Kidney (tissue), 14 donors: ENCODE results near the gene PLPPR5. TPM values are rescaled to one million over a fixed set of nuclear protein-coding genes. Genes with fewer than 3 reads are reported as not detected.
"Not testable (repeated sequence)": the region's sequence is repeated elsewhere in the genome, so short reads cannot be mapped to it uniquely, and the experiment has no call there.

Source experiments
- DNase-seq, 5 donors: peaks; one replicate each; pipeline ENCODE4 v3.0.0-alpha.2; 2013 to 2020
- FAIRE-seq: peaks from 2 replicates; lab custom pipeline; 2012; peaks lifted over from hg19 to GRCh38; lab: Jason Lieb, UNC
- H3K27ac ChIP-seq, 2 donors: one replicate each; pipeline ENCODE4 v1.7.0; 2013; ENCODE audit warnings: low read depth in 2 of 2, low read length in 2 of 2, inconsistent platforms in 1 of 2
- H3K27me3 ChIP-seq: one replicate; pipeline ENCODE4 v1.7.1; 2013; ENCODE audit warnings: low read length, inconsistent platforms; ENCODE audit not compliant: control insufficient read depth, insufficient read depth
- H3K36me3 ChIP-seq, 3 donors: one replicate each; pipeline versions ENCODE4 v1.7.0 to v1.7.1; 2013; ENCODE audit warnings: low read length in 3 of 3, control low read depth in 1 of 3, inconsistent platforms in 1 of 3; ENCODE audit not compliant: insufficient read depth in 3 of 3, control insufficient read depth in 2 of 3
- H3K4me1 ChIP-seq, 3 donors: one replicate each; pipeline versions ENCODE4 v1.7.0 to v1.7.1; 2013; ENCODE audit warnings: low read length in 3 of 3, inconsistent platforms in 1 of 3, low read depth in 1 of 3; ENCODE audit not compliant: control insufficient read depth in 2 of 3, insufficient read depth in 2 of 3
- H3K4me3 ChIP-seq, 3 donors: one replicate each; pipeline versions ENCODE4 v1.7.0 to v1.8.1; 2013; ENCODE audit warnings: low read length in 3 of 3, control low read depth in 1 of 3, inconsistent platforms in 1 of 3
- H3K9ac ChIP-seq, 3 donors: one replicate each; pipeline versions ENCODE4 v1.7.0 to v1.7.1; 2013; ENCODE audit warnings: low read length in 3 of 3, control low read depth in 1 of 3, inconsistent platforms in 1 of 3
- H3K9me3 ChIP-seq, 3 donors: one replicate each; pipeline versions ENCODE4 v1.7.0 to v1.7.1; 2013; ENCODE audit warnings: low read length in 3 of 3, control low read depth in 1 of 3, inconsistent platforms in 1 of 3; ENCODE audit not compliant: control insufficient read depth in 2 of 3, insufficient read depth in 1 of 3
- intact Hi-C: fragments of 100-400 bp; cut with DNase I; formaldehyde crosslinking; loops from one replicate; pipeline ENCODE4 v1.11.1; 2022
- polyA plus RNA-seq: library from polyadenylated mRNA; stranded (reverse); fragments of 350-450 nt; fragmentation: Illumina TruSeq; extraction: RNeasy Lipid Tissue Mini Kit (QIAGEN cat#74804); gene quantifications from one replicate; pipeline ENCODE4 v1.2.3, GENCODE V29; 2014; ENCODE audit warnings: low read depth, low replicate concordance; ENCODE audit not compliant: insufficient read depth
- total RNA-seq: library from RNA; stranded (reverse); fragmentation: NEBNext Ultra II Directional; extraction: Animal tissue kit (Norgen Biotek cat#: 25700); gene quantifications from one replicate; pipeline ENCODE4 v1.2.1, GENCODE V29; 2021
- TF ChIP-seq, protein P1 (sequence below): IDR thresholded peaks from 3 replicates; pipeline ENCODE4 v1.5.1; 2012; ENCODE audit warnings: mild to moderate bottlenecking, moderate library complexity, borderline replicate concordance; ENCODE audit not compliant: insufficient read depth; ENCODE audit errors: extremely low read depth
- donor health status: control.
- donor health status: control.
- donor health status: control.
- donor health status: control.
- donor health status: control.
- donor health status: DM: yes; HTN: yes; CAD: no.
- donor health status: Normal renal cell carcinoma (clear cell type).

PLPPR5 gene
- total and polyA plus RNA-seq, 2 donors from 2014 or later, result 0.09 TPM; not detected in 1

DNA sequence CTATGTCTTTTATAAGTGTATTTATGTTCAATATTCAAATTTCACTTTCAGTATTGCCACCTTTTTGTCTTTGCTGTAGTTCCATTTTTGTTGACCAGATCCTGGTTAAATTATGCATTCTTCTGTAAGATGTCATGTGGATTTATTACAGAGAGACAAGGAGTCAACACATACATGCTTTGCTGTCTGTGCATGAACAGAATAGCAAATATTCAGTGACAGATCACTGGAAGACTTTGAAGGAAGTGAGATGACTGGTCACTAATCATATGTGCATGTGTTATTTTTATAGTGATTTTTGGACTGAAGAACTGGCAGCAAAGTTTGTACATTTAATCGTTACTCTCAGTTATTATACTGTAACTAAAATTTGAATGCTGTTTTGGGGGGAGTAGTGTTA lies 117.2 kb downstream of the PLPPR5 start:
- H3K36me3 ChIP-seq, result no peaks in the 10 kb centered on the region
- FAIRE-seq (no peak), DNase-seq (no peak)
- H3K27ac ChIP-seq, result no peak overlapping the region
- no peak overlapping the region for H3K4me3 ChIP-seq
- no peaks in the 10 kb centered on the region for H3K9me3 ChIP-seq
- no peak overlapping the region for H3K9ac ChIP-seq
- no peaks in the 10 kb centered on the region for H3K4me1 ChIP-seq
- H3K27me3 ChIP-seq, result no peaks in the 10 kb centered on the region
- intact Hi-C loops, result no loop called here
- TF ChIP-seq, protein P1, sequence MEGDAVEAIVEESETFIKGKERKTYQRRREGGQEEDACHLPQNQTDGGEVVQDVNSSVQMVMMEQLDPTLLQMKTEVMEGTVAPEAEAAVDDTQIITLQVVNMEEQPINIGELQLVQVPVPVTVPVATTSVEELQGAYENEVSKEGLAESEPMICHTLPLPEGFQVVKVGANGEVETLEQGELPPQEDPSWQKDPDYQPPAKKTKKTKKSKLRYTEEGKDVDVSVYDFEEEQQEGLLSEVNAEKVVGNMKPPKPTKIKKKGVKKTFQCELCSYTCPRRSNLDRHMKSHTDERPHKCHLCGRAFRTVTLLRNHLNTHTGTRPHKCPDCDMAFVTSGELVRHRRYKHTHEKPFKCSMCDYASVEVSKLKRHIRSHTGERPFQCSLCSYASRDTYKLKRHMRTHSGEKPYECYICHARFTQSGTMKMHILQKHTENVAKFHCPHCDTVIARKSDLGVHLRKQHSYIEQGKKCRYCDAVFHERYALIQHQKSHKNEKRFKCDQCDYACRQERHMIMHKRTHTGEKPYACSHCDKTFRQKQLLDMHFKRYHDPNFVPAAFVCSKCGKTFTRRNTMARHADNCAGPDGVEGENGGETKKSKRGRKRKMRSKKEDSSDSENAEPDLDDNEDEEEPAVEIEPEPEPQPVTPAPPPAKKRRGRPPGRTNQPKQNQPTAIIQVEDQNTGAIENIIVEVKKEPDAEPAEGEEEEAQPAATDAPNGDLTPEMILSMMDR, result no peak

DNA sequence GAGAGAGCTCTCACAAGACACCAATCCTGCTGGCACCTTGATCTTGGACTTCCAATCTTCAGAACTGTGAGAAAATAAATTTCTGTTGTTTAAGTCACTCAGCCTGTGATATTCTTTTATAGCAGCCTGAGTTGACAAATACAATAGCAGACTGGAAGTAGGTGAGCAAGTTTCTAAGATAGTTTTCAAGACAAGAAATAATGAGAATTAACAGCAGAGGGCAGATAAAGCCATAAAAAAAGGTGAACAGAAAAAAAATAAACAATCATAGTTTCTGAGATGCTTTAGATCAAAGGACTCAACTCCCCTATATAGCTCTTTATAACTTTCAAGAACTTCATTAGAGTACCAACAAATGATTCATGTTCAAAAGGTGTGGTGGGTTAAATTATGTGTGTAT lies 119.8 kb downstream of the PLPPR5 start:
- Histone ChIP-seq H3K4me3 (no peak overlapping the region), H3K36me3 (no peaks in the 10 kb centered on the region), H3K9ac (no peak overlapping the region), H3K4me1 (no peaks in the 10 kb centered on the region), H3K27ac (no peak overlapping the region), H3K27me3 (no peaks in the 10 kb centered on the region), H3K9me3 (no peaks in the 10 kb centered on the region)
- TF ChIP-seq, protein P1, result no peak
- DNase-seq (no peak), FAIRE-seq (no peak)
- intact Hi-C loops, result no loop called here

DNA sequence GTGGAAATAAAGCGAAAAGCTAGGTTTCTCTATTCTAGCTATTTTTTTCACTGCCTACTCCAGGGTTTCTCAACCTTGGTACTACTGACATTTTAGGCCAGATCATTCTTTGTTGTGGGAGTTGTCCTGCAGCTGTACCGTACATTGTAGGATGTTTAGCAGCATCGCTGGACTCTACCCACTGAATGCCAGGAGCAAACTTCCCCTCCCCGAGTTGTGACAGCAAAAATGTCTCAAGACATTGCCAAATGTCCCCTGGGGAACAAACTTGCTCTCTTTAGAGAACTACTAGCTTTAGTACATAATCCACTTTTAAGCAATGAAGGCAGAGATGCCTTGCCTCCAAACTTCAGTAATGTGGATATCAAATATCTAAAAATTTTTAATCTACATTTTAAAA lies 122.8 kb downstream of the PLPPR5 start:
- H3K36me3 ChIP-seq, result no peaks in the 10 kb centered on the region

DNA sequence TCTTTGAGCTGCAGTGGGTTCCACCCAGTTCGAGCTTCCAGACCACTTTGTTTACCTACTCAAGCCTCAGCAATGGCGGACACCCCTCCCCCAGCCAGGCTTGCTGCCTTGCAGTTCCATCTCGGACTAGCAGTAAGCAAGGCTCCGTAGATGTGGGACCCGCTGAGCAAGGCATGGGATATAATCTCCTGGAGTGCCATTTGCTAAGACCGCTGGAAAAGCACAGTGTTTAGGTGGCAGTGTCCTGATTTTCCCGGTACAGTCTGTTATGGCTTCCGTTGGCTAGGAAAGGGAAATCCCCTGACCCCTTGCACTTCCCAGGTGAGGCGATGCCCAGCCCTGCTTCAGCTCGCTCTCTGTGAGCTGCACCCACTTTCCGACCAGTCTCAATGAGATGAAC lies 123.4 kb downstream of the PLPPR5 start:
- H3K27ac ChIP-seq, intact Hi-C loops, H3K9ac ChIP-seq, H3K27me3 ChIP-seq, DNase-seq, H3K36me3 ChIP-seq, H3K4me1 ChIP-seq, FAIRE-seq, H3K9me3 ChIP-seq, H3K4me3 ChIP-seq: not testable (repeated sequence)

More for the DNA sequence above, 122.8 kb downstream of the PLPPR5 start:
- Histone ChIP-seq H3K9ac (no peak overlapping the region), H3K27ac (no peak overlapping the region), H3K9me3 (no peaks in the 10 kb centered on the region), H3K4me1 (no peaks in the 10 kb centered on the region), H3K4me3 (no peak overlapping the region), H3K27me3 (no peaks in the 10 kb centered on the region)
- intact Hi-C loops, result no loop called here
- FAIRE-seq (no peak), DNase-seq (no peak)
- TF ChIP-seq, protein P1, result no peak
